IMR-90 (cell line): ENCODE results near the gene CIDEA. TPM values are rescaled to one million over a fixed set of nuclear protein-coding genes. Genes with fewer than 3 reads are reported as not detected.
A peak's percentile ranks its signal among the peaks of the same experiment; 100 is the strongest.

Source experiments
- ATAC-seq: fragments of 200-7000 bp; cut with Tn5 transposase; 2 replicates; pipeline ENCODE4 v1.9.1; 2020; ENCODE audit warnings: low read depth, mild to moderate bottlenecking, moderate library complexity
- BruUV-seq: library from RNA; stranded (reverse); fragments of 400-500 nt; replicated peaks from 2 replicates; lab custom pipeline; 2021; lab: Mats Ljungman, UMichigan
- CTCF ChIA-PET: fragments of 300-600 bp; formaldehyde crosslinking; extraction: SDS; loops from one replicate; lab custom pipeline; 2021; ENCODE audit warnings: antibody characterized with exemption; lab: Yijun Ruan, JAX
- POLR2A ChIA-PET: fragments of 300-600 bp; sonication (Branson Sonifier 250); formaldehyde crosslinking; loops from one replicate; lab custom pipeline; 2022; ENCODE audit warnings: antibody characterized with exemption; ENCODE audit not compliant: unreplicated experiment; lab: Charles Lee
- DNase-seq: peaks from one replicate; pipeline ENCODE4 v3.0.0; 2013
- H2AFZ ChIP-seq: replicated peaks from 2 replicates; pipeline ENCODE3; 2013; ENCODE audit warnings: low read length, mild to moderate bottlenecking; ENCODE audit not compliant: poor library complexity
- H2AK5ac ChIP-seq: 2 replicates; pipeline ENCODE4 v1.6.1; 2013; ENCODE audit warnings: low read depth, low read length, inconsistent platforms
- H2AK9ac ChIP-seq: replicated peaks from 2 replicates; pipeline ENCODE3; 2013; ENCODE audit warnings: mild to moderate bottlenecking, low read depth, low read length, moderate library complexity; ENCODE audit not compliant: poor library complexity
- H2BK120ac ChIP-seq: 2 replicates; pipeline ENCODE4 v1.6.1; 2013; ENCODE audit warnings: low read depth, low read length, inconsistent platforms
- H2BK15ac ChIP-seq: 3 replicates; pipeline ENCODE4 v1.6.1; 2013; ENCODE audit warnings: low read depth, low read length, inconsistent platforms
- H2BK20ac ChIP-seq: 2 replicates; pipeline ENCODE4 v1.6.1; 2013; ENCODE audit warnings: low read depth, mild to moderate bottlenecking, inconsistent platforms, low read length, moderate library complexity
- H2BK5ac ChIP-seq: 2 replicates; pipeline ENCODE4 v1.6.1; 2013; ENCODE audit warnings: mild to moderate bottlenecking, low read depth, low read length, inconsistent platforms; ENCODE audit not compliant: poor library complexity, severe bottlenecking
- H3K14ac ChIP-seq: replicated peaks from 2 replicates; pipeline ENCODE4 v1.6.1; 2013; ENCODE audit warnings: low read depth, low read length, inconsistent platforms
- H3K18ac ChIP-seq: 2 replicates; pipeline ENCODE4 v1.6.1; 2013; ENCODE audit warnings: low read depth, low read length, control low read depth
- H3K23ac ChIP-seq: 2 replicates; pipeline ENCODE4 v1.6.1; 2013; ENCODE audit warnings: low read depth, low read length, inconsistent platforms
- H3K27ac ChIP-seq: 2 replicates; pipeline ENCODE4 v1.5.1; 2013; ENCODE audit warnings: mild to moderate bottlenecking, control low read depth, low read length; ENCODE audit not compliant: insufficient read depth
- H3K27me3 ChIP-seq: 2 replicates; pipeline ENCODE4 v1.6.1; 2013; ENCODE audit warnings: low read length; ENCODE audit not compliant: control insufficient read depth, insufficient read depth
- H3K36me3 ChIP-seq: 2 replicates; pipeline ENCODE4 v1.6.1; 2013; ENCODE audit warnings: low read length, mixed read lengths; ENCODE audit not compliant: control insufficient read depth, insufficient read depth
- H3K4ac ChIP-seq: 2 replicates; pipeline ENCODE4 v1.6.1; 2013; ENCODE audit warnings: low read depth, low read length, inconsistent platforms
- H3K4me1 ChIP-seq: 2 replicates; pipeline ENCODE4 v1.6.1; 2013; ENCODE audit warnings: low read length, mixed read lengths; ENCODE audit not compliant: control insufficient read depth, insufficient read depth
- H3K4me2 ChIP-seq: 2 replicates; pipeline ENCODE4 v1.6.1; 2013; ENCODE audit warnings: low read depth, mild to moderate bottlenecking, control low read depth, low read length, moderate library complexity
- H3K4me3 ChIP-seq: 2 replicates; pipeline ENCODE4 v1.5.1; 2013; ENCODE audit warnings: low read depth, mild to moderate bottlenecking, control low read depth, low read length, moderate library complexity; ENCODE audit not compliant: insufficient read depth
- H3K56ac ChIP-seq: 2 replicates; pipeline ENCODE4 v1.6.1; 2013; ENCODE audit warnings: low read length, inconsistent platforms; ENCODE audit not compliant: insufficient read depth; ENCODE audit errors: extremely low read depth
- H3K79me1 ChIP-seq, 2 experiments: 2 replicates each; pipeline ENCODE4 v1.6.1; 2013; ENCODE audit warnings: low read length in 2 of 2, inconsistent platforms in 1 of 2, low read depth in 1 of 2
- H3K9ac ChIP-seq: 2 replicates; pipeline ENCODE4 v1.6.1; 2013; ENCODE audit warnings: low read depth, low read length, control low read depth
- H3K9me1 ChIP-seq: 2 replicates; pipeline ENCODE4 v1.6.1; 2013; ENCODE audit warnings: low read length, inconsistent platforms; ENCODE audit not compliant: insufficient read depth
- H3K9me3 ChIP-seq: 2 replicates; pipeline ENCODE4 v1.6.1; 2013; ENCODE audit warnings: low read length; ENCODE audit not compliant: control insufficient read depth, insufficient read depth
- H4K20me1 ChIP-seq: 2 replicates; pipeline ENCODE4 v1.6.1; 2013; ENCODE audit warnings: low read length, inconsistent platforms; ENCODE audit not compliant: insufficient read depth
- H4K5ac ChIP-seq: 2 replicates; pipeline ENCODE4 v1.6.1; 2013; ENCODE audit warnings: mild to moderate bottlenecking, low read depth, low read length, control low read depth
- H4K8ac ChIP-seq, 2 experiments: 2 replicates each; pipeline ENCODE4 v1.6.1; 2013; ENCODE audit warnings: low read depth in 2 of 2, low read length in 2 of 2, control low read depth in 1 of 2, inconsistent platforms in 1 of 2
- H4K91ac ChIP-seq: 2 replicates; pipeline ENCODE4 v1.6.1; 2013; ENCODE audit warnings: low read depth, low read length, inconsistent platforms; ENCODE audit not compliant: insufficient read depth
- CEBPB ChIP-seq: IDR thresholded peaks from 2 replicates; pipeline ENCODE4 v1.6.1; 2012; ENCODE audit warnings: low read depth, low read length, improper control_type of control experiment
- NFE2L2 ChIP-seq: fragments of 150-350 bp; IDR thresholded peaks from 2 replicates; pipeline ENCODE4 v1.6.1; 2016; ENCODE audit warnings: low read depth, mild to moderate bottlenecking, low read length
- RAD21 ChIP-seq: IDR thresholded peaks from 2 replicates; pipeline ENCODE4 v1.6.1; 2012; ENCODE audit warnings: low read length, improper control_type of control experiment
- WGBS, 2 experiments: methylation state at CpG; one replicate each; pipeline versions ENCODE4 v1.1.5 to v1.1.7; 2013; ENCODE audit warnings: missing lambda C conversion rate in 2 of 2; ENCODE audit not compliant: insufficient read length in 1 of 2; ENCODE audit errors: extremely low coverage in 2 of 2; 5-methylcytosine and 5-hydroxymethylcytosine counted together
- dilution Hi-C: fragments of 300-500 bp; cut with HindIII; formaldehyde crosslinking; loops from one replicate; pipeline ENCODE4 v1.14.3; 2018; ENCODE audit warnings: low sequenced_read_pairs; ENCODE audit not compliant: unreplicated experiment
- in situ Hi-C: fragments of 300-500 bp; cut with MboI; formaldehyde crosslinking; loops from 3 replicates; pipeline ENCODE4 v1.14.3; 2019; ENCODE audit warnings: low sequenced_read_pairs, inconsistent platforms, mixed read lengths
- intact Hi-C: fragments of 100-400 bp; cut with micrococcal nuclease; formaldehyde crosslinking; loops from 2 replicates; pipeline ENCODE4 v1.10.0; 2022
- polyA plus RNA-seq, 3 experiments: library from polyadenylated mRNA; depleted of rRNA; stranded (reverse); fragments of >200 nt; gene quantifications; 2 replicates each; pipeline ENCODE4 v1.2.3, GENCODE V29; 2012; ENCODE audit warnings: low replicate concordance in 1 of 3
- total RNA-seq: library from RNA; depleted of rRNA; stranded (reverse); fragments of >200 nt; gene quantifications from 2 replicates; pipeline ENCODE4 v1.2.3, GENCODE V29; 2012

Gene CIDEA
- total and polyA plus RNA-seq, 2 of the 4 experiments (the other 2 are of a cell fraction) = not detected

- ChIA-PET CTCF (interaction anchor here (0.6 kb wide), 1 partner anchor 69 kb away, joined by 5 read pairs; no protein-coding TSS in a partner anchor), POLR2A (no interaction called here)
- intact Hi-C loops = loop anchor here (10.0 kb wide), 3 partner anchors 139 to 299 kb away; partner anchors contain the start of gene ANKRD62
These were observed 20.8 kb upstream of the CIDEA start for GRCh38 chr18:12233378-12233777.

More at GRCh38 chr18:12233378-12233777, 20.8 kb upstream of the CIDEA start:
- H2AK5ac ChIP-seq = no peak overlapping the region
- ATAC-seq (no peak), DNase-seq (peak; percentile 75)
- in situ Hi-C loops = no loop called here
- no peak overlapping the region for H3K4me2 ChIP-seq
- H4K5ac ChIP-seq = no peak overlapping the region
- H3K18ac ChIP-seq = no peak overlapping the region
- 40% methylated on average over 1 of the region's 5 CpGs; no CpG with 5 or more reads in 1 of the 2 experiments for WGBS, 2 experiments
- no peak overlapping the region for H3K14ac ChIP-seq
- H4K91ac ChIP-seq = no peak overlapping the region
- no peak overlapping the region for H3K23ac ChIP-seq
- peaks cover 4% of the 10 kb centered on the region for H3K27me3 ChIP-seq
- no peak overlapping the region for H2BK20ac ChIP-seq
- H3K79me1 ChIP-seq = no peaks in the 10 kb centered on the region
- H3K36me3 ChIP-seq = no peaks in the 10 kb centered on the region
- H3K4me1 ChIP-seq = no peaks in the 10 kb centered on the region
- H3K9me3 ChIP-seq = no peaks in the 10 kb centered on the region
- H4K20me1 ChIP-seq = no peaks in the 10 kb centered on the region
- peak overlapping the region; percentile 2 for H2AFZ ChIP-seq
- no peak overlapping the region for H3K4me3 ChIP-seq
- H3K4ac ChIP-seq = no peak overlapping the region
- no peak overlapping the region for H2BK15ac ChIP-seq
- H4K8ac ChIP-seq = no peak overlapping the region
- no peak overlapping the region for H3K56ac ChIP-seq
- no peaks in the 10 kb centered on the region; the same call in 1 of the 2 replicates for H3K9me1 ChIP-seq
- H3K9ac ChIP-seq = no peak overlapping the region
- no peak overlapping the region for H2BK5ac ChIP-seq
- dilution Hi-C loops = no loop called here
- no TSS peak for BruUV-seq
- no peak overlapping the region for H2AK9ac ChIP-seq
- no peak overlapping the region for H3K27ac ChIP-seq
- no peak overlapping the region for H2BK120ac ChIP-seq
- TF ChIP-seq NFE2L2 (peak; percentile 45; the same call in 1 of the 2 replicates), CEBPB (0 out of 2 replicates have a peak, but pooled peaks have one; percentile 19), RAD21 (no peak)
